Measurements from ENCODE around the gene EIF3K.
"Not testable (repeated sequence)": the region's sequence is repeated elsewhere in the genome, so short reads cannot be mapped to it uniquely, and the experiment has no call there.

EIF3K gene

GRCh38 chr19:38618590-38619360 is at the start of gene EIF3K:
Gene EIF3K (plus strand): TSS chr19:38619188. CDS start chr19:38619269, 81 bp downstream.
- DNase-seq (ENCODE audit: low read depth, low spot score), result peak; percentile 95

GRCh38 chr19:38569368-38569983 is 49.5 kb upstream of the EIF3K start:
- DNase-seq (ENCODE audit: low read depth, low spot score), result no peak

- DNase-seq (ENCODE audit: low read depth, low spot score), result no peak
Observed at GRCh38 chr19:38571682-38572081, 47.3 kb upstream of the EIF3K start.

- no peak for DNase-seq (ENCODE audit: low read depth, low spot score)
Observed at GRCh38 chr19:38577826-38578225, 41.2 kb upstream of the EIF3K start.

GRCh38 chr19:38579304-38579703 is 39.7 kb upstream of the EIF3K start:
- not testable (repeated sequence) for DNase-seq (ENCODE audit: low read depth, low spot score)

GRCh38 chr19:38580080-38580479 is 38.9 kb upstream of the EIF3K start:
- DNase-seq (ENCODE audit: low read depth, low spot score), result no peak

- DNase-seq (ENCODE audit: low read depth, low spot score), result no peak
Observed at GRCh38 chr19:38583219-38583984, 35.6 kb upstream of the EIF3K start.

- DNase-seq (ENCODE audit: low read depth, low spot score), result no peak
Observed at GRCh38 chr19:38583985-38584305, 35.0 kb upstream of the EIF3K start.

- DNase-seq (ENCODE audit: low read depth, low spot score), result no peak
Observed at GRCh38 chr19:38587562-38587961, 31.4 kb upstream of the EIF3K start.

GRCh38 chr19:38588041-38588440 is 30.9 kb upstream of the EIF3K start:
- DNase-seq (ENCODE audit: low read depth, low spot score), result no peak

GRCh38 chr19:38592940-38593339 is 26.0 kb upstream of the EIF3K start:
- no peak for DNase-seq (ENCODE audit: low read depth, low spot score)

- no peak for DNase-seq (ENCODE audit: low read depth, low spot score)
Observed at GRCh38 chr19:38596057-38596981, 22.7 kb upstream of the EIF3K start.

- no peak for DNase-seq (ENCODE audit: low read depth, low spot score)
Observed at GRCh38 chr19:38597075-38597474, 21.9 kb upstream of the EIF3K start.

- DNase-seq (ENCODE audit: low read depth, low spot score), result no peak
Observed at GRCh38 chr19:38599722-38600121, 19.3 kb upstream of the EIF3K start.

- DNase-seq (ENCODE audit: low read depth, low spot score), result not testable (repeated sequence)
Observed at GRCh38 chr19:38602856-38603255, 16.1 kb upstream of the EIF3K start.

GRCh38 chr19:38606131-38606530 is 12.9 kb upstream of the EIF3K start:
- DNase-seq (ENCODE audit: low read depth, low spot score), result no peak

GRCh38 chr19:38614289-38614688 is 4.7 kb upstream of the EIF3K start:
- DNase-seq (ENCODE audit: low read depth, low spot score), result no peak

GRCh38 chr19:38615007-38615581 is 3.9 kb upstream of the EIF3K start:
- DNase-seq (ENCODE audit: low read depth, low spot score), result no peak

GRCh38 chr19:38616265-38616664 is 2.7 kb upstream of the EIF3K start:
- no peak for DNase-seq (ENCODE audit: low read depth, low spot score)

- no peak for DNase-seq (ENCODE audit: low read depth, low spot score)
Observed at GRCh38 chr19:38617283-38617763, 1.7 kb upstream of the EIF3K start.
